PC-3 (cell line): ENCODE results near the gene UBASH3A. TPM values are rescaled to one million over a fixed set of nuclear protein-coding genes. Genes with fewer than 3 reads are reported as not detected.

Experiments used
- ATAC-seq: fragments of 200-7000 bp; cut with Tn5 transposase; 2 replicates; pipeline ENCODE4 v1.9.1; 2020; ENCODE audit warnings: mild to moderate bottlenecking, moderate library complexity
- BruUV-seq: library from RNA; stranded (reverse); fragments of 400-500 nt; replicated peaks from 2 replicates; lab custom pipeline; 2021; lab: Mats Ljungman, UMichigan
- CTCF ChIA-PET: fragments of 300-600 bp; sonication (Branson Sonifier 250); formaldehyde crosslinking; loops from one replicate; lab custom pipeline; 2022; ENCODE audit warnings: antibody characterized with exemption; lab: Charles Lee
- POLR2A ChIA-PET: fragments of 300-600 bp; sonication (Branson Sonifier 250); formaldehyde crosslinking; loops from one replicate; lab custom pipeline; 2022; ENCODE audit warnings: antibody characterized with exemption; ENCODE audit not compliant: unreplicated experiment; lab: Charles Lee
- DNase-seq: peaks from one replicate; pipeline ENCODE4 v3.0.0-alpha.2; 2015
- H2AFZ ChIP-seq: fragments of 300-600 bp; sonication (generic); 2 replicates; pipeline ENCODE4 v1.6.0; 2016; ENCODE audit warnings: antibody characterized with exemption, low read length
- H3F3A ChIP-seq: fragments of 300-600 bp; sonication (generic); one replicate; pipeline ENCODE4 v1.6.0; 2017; ENCODE audit warnings: antibody characterized with exemption, low read length, control low read depth, mild to moderate bottlenecking; ENCODE audit not compliant: unreplicated experiment
- H3K27ac ChIP-seq: fragments of 300-600 bp; sonication (generic); 2 replicates; pipeline ENCODE4 v1.5.1; 2016; ENCODE audit warnings: mild to moderate bottlenecking, low read length
- H3K27me3 ChIP-seq: fragments of 300-600 bp; sonication (generic); 2 replicates; pipeline ENCODE4 v1.6.1; 2016; ENCODE audit warnings: low read length, mixed read lengths
- H3K36me3 ChIP-seq: fragments of 300-600 bp; sonication (generic); 2 replicates; pipeline ENCODE4 v1.6.1; 2016; ENCODE audit warnings: low read depth, mixed run types, low read length, mixed read lengths
- H3K4me1 ChIP-seq: fragments of 300-600 bp; sonication (generic); 2 replicates; pipeline ENCODE4 v1.5.1; 2016; ENCODE audit warnings: low read length; ENCODE audit not compliant: insufficient read depth
- H3K4me2 ChIP-seq: fragments of 300-600 bp; sonication (generic); 2 replicates; pipeline ENCODE4 v1.6.0; 2016; ENCODE audit warnings: low read length
- H3K4me3 ChIP-seq: fragments of 300-600 bp; sonication (generic); 2 replicates; pipeline ENCODE4 v1.5.1; 2016; ENCODE audit warnings: mild to moderate bottlenecking, low read length, mixed read lengths
- H3K79me2 ChIP-seq: fragments of 300-600 bp; sonication (generic); 2 replicates; pipeline ENCODE4 v1.6.1; 2017; ENCODE audit warnings: low read length, mixed read lengths
- H3K9ac ChIP-seq: fragments of 300-600 bp; sonication (generic); 2 replicates; pipeline ENCODE4 v1.6.0; 2016; ENCODE audit warnings: mild to moderate bottlenecking, low read length
- H3K9me2 ChIP-seq: fragments of 300-600 bp; sonication (generic); replicated peaks from 2 replicates; pipeline ENCODE4 v1.6.1; 2016; ENCODE audit warnings: mixed run types, low read length, mixed read lengths
- H3K9me3 ChIP-seq: fragments of 300-600 bp; sonication (generic); 2 replicates; pipeline ENCODE4 v1.6.1; 2016; ENCODE audit warnings: low read length, mixed read lengths
- H4K20me1 ChIP-seq: fragments of 300-600 bp; sonication (generic); 2 replicates; pipeline ENCODE4 v1.6.1; 2016; ENCODE audit warnings: low read length, mixed read lengths
- CTCF ChIP-seq: fragments of 300-600 bp; sonication (generic); conservative IDR thresholded peaks from 2 replicates; pipeline ENCODE4 v1.5.1; 2017; ENCODE audit warnings: antibody characterized with exemption, low read depth, mild to moderate bottlenecking, low read length
- EZH2 ChIP-seq: fragments of 300-600 bp; sonication (generic); IDR thresholded peaks from one replicate; pipeline ENCODE4 v1.6.1; 2017; ENCODE audit warnings: antibody characterized with exemption, mild to moderate bottlenecking, low read length; ENCODE audit not compliant: unreplicated experiment
- EZH2phosphoT487 ChIP-seq: fragments of 300-600 bp; sonication (generic); IDR thresholded peaks from 2 replicates; pipeline ENCODE4 v1.6.1; 2018; ENCODE audit warnings: mild to moderate bottlenecking, antibody characterized with exemption, low read length, borderline replicate concordance
- intact Hi-C: fragments of 100-400 bp; cut with micrococcal nuclease; formaldehyde crosslinking; loops from 2 replicates; pipeline ENCODE4 v1.9.0; 2023
- total RNA-seq: library from RNA; depleted of rRNA; stranded (reverse); fragments of >200 nt; gene quantifications from 2 replicates; pipeline ENCODE4 v1.2.3, GENCODE V29; 2014

Gene UBASH3A
- total RNA-seq, 1 experiment from 2014 or later, result 1.0 TPM

GRCh38 chr21:42459546-42460215 lies 56.0 kb downstream of the UBASH3A start:
- H3K27me3 ChIP-seq, result no peaks in the 10 kb centered on the region
- ATAC-seq (no peak), DNase-seq (no peak)
- intact Hi-C loops, result no loop called here
- no peaks in the 10 kb centered on the region for H3K9me3 ChIP-seq
- H3K36me3 ChIP-seq, result no peaks in the 10 kb centered on the region
- no TSS peak for BruUV-seq
- ChIA-PET CTCF (interaction anchor here (0.5 kb wide), 1 partner anchor 65 kb away, joined by 3 read pairs; no protein-coding TSS in a partner anchor), POLR2A (no interaction called here)
- TF ChIP-seq CTCF (no peak), EZH2phosphoT487 (no peak), EZH2 (no peak)
- no peaks in the 10 kb centered on the region for H3K79me2 ChIP-seq
- no peaks in the 10 kb centered on the region for H4K20me1 ChIP-seq
- no peak overlapping the region for H3K27ac ChIP-seq
- no peak overlapping the region for H3K4me2 ChIP-seq
- no peak overlapping the region for H3K4me3 ChIP-seq
- no peaks in the 10 kb centered on the region for H3F3A ChIP-seq
- no peaks in the 10 kb centered on the region for H3K9me2 ChIP-seq
- no peak overlapping the region for H3K9ac ChIP-seq
- no peak overlapping the region for H2AFZ ChIP-seq
- H3K4me1 ChIP-seq, result no peaks in the 10 kb centered on the region; the same call in 1 of the 2 replicates

GRCh38 chr21:42460391-42461184 lies 56.9 kb downstream of the UBASH3A start:
- Histone ChIP-seq H3K4me2 (no peak overlapping the region), H3K27me3 (no peaks in the 10 kb centered on the region), H4K20me1 (no peaks in the 10 kb centered on the region), H3K27ac (no peak overlapping the region), H3K36me3 (no peaks in the 10 kb centered on the region), H3K9me3 (no peaks in the 10 kb centered on the region), H3K9me2 (no peaks in the 10 kb centered on the region), H3K9ac (no peak overlapping the region), H3K4me3 (no peak overlapping the region), H3K79me2 (no peaks in the 10 kb centered on the region), H3F3A (no peaks in the 10 kb centered on the region), H3K4me1 (no peaks in the 10 kb centered on the region; the same call in 1 of the 2 replicates), H2AFZ (no peak overlapping the region)
- TF ChIP-seq CTCF (no peak), EZH2phosphoT487 (no peak), EZH2 (no peak)
- intact Hi-C loops, result no loop called here
- no peak for DNase-seq
- ATAC-seq, result no peak
- no TSS peak for BruUV-seq
- ChIA-PET CTCF (interaction anchor here (0.5 kb wide), 1 partner anchor 64 kb away, joined by 3 read pairs; no protein-coding TSS in a partner anchor), POLR2A (no interaction called here)

GRCh38 chr21:42461185-42461520 lies 57.5 kb downstream of the UBASH3A start:
- no TSS peak for BruUV-seq

More at GRCh38 chr21:42461185-42461520, 57.5 kb downstream of the UBASH3A start:
- no peaks in the 10 kb centered on the region for H3K79me2 ChIP-seq
- no peaks in the 10 kb centered on the region for H3K9me2 ChIP-seq
- no peak overlapping the region for H3K27ac ChIP-seq
- no peaks in the 10 kb centered on the region for H4K20me1 ChIP-seq
- H3K36me3 ChIP-seq, result no peaks in the 10 kb centered on the region
- H3K4me2 ChIP-seq, result no peak overlapping the region
- TF ChIP-seq EZH2phosphoT487, result no peak
- no peak for TF ChIP-seq CTCF
- TF ChIP-seq EZH2, result no peak
- ChIA-PET POLR2A (no interaction called here), CTCF (no interaction called here)
- ATAC-seq (no peak), DNase-seq (no peak)
- H3K27me3 ChIP-seq, result no peaks in the 10 kb centered on the region
- H3K9me3 ChIP-seq, result no peaks in the 10 kb centered on the region
- H2AFZ ChIP-seq, result no peak overlapping the region
- no peak overlapping the region for H3K4me3 ChIP-seq
- no peak overlapping the region for H3K9ac ChIP-seq
- no peaks in the 10 kb centered on the region for H3F3A ChIP-seq
- intact Hi-C loops, result no loop called here
- H3K4me1 ChIP-seq, result no peaks in the 10 kb centered on the region; the same call in 1 of the 2 replicates
